Glomerular visceral epithelial cell (primary cell): ENCODE results near the gene PARPBP.
A peak's percentile ranks its signal among the peaks of the same experiment; 100 is the strongest.
"Not testable (repeated sequence)": the region's sequence is repeated elsewhere in the genome, so short reads cannot be mapped to it uniquely, and the experiment has no call there.

Experiments
- DNase-seq: peaks from one replicate; pipeline ENCODE4 v3.0.0-alpha.2; 2016; ENCODE audit errors: extremely low spot score

The PARPBP gene, protein sequence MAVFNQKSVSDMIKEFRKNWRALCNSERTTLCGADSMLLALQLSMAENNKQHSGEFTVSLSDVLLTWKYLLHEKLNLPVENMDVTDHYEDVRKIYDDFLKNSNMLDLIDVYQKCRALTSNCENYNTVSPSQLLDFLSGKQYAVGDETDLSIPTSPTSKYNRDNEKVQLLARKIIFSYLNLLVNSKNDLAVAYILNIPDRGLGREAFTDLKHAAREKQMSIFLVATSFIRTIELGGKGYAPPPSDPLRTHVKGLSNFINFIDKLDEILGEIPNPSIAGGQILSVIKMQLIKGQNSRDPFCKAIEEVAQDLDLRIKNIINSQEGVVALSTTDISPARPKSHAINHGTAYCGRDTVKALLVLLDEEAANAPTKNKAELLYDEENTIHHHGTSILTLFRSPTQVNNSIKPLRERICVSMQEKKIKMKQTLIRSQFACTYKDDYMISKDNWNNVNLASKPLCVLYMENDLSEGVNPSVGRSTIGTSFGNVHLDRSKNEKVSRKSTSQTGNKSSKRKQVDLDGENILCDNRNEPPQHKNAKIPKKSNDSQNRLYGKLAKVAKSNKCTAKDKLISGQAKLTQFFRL

DNA sequence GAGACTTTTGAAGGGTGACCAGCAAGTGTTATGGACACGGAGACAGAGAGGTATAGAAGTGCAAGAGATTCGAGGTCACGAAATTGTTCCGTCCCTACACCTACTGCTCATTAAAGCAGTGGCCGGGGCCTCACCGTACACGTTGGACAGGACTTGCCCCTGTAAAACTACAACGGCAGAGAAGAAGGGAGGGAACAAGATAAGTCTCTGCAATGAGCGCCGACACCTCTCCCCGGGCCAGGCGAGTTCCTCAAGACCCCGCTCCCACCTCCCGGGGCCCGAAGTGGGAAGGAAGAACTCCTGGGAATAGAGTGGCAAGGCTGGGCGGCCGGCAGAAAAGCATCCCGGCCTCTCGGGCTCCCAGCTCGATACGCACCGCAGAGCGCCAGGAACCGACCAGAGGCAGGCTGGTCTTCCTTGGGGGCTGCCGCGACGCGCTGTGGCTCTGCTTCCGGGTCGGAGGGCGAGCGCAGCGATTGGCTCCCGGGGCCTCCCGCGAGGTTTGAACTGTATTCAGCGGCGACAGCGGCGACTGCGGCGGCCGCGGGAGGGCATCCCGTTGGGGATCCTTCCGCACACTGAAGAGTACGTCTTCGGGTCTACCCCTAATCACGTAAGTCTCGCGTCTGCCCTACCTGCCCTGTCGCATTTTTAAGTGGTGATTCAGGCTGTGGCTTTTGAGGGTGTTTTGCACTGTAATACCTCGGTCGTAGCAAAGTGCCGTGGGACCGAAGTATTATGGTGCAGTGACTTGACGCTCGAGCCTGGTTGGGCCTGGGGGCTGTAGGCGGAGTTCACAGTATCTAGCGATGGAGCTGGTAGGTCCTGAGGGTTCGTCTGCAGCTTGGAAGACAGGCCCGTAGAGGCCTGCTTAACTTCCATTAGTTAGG is at the start of gene PARPBP, which contains the start of gene NUP37:
Gene PARPBP (plus strand): TSS at position 510 of the 890 bp plus-strand sequence. CDS start 3,706 bp downstream, outside the sequence.
Gene NUP37 (minus strand): TSS at position 441 of the 890 bp plus-strand sequence. CDS start 1,596 bp downstream, outside the sequence.
- peak; percentile 88 for DNase-seq

DNA sequence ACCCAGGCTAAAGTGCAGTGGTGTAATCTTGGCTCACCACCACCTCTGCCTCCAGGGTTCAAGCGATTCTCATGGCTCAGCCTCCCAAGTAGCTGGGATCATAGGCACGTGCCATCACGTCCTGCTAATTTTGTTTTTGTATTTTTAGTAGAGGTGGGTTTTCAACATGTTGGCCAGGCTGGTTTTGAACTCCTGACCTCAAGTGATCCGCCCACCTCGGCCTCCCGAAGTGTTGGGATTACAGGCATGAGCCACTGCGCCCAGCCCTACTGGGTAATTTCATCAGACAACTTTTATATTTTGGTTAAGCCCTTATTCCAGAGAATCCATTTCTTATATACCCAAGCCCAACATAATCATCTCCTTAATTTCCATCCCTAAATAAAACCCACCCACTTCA is 47.9 kb upstream of the PARPBP start:
- not testable (repeated sequence) for DNase-seq

DNA sequence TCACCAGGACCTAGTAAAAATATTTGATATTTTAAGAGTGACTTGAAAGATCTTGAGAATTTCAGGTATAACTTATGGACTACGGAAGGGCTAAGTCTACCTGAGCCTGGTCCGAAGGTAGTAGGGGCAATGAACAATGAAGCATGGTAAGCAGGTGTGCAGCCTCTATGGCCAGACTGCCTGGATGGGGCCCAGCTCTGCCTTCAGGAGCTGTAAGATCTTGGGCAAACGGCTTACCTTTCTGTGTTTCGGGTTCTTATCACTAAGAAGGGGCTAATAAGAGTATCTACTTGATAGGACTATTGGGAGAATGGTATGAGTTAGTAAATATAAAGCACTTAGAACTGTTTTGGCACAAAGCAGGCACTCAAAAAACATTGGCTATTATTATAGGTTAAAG is 39.1 kb upstream of the PARPBP start:
- DNase-seq, result no peak

DNA sequence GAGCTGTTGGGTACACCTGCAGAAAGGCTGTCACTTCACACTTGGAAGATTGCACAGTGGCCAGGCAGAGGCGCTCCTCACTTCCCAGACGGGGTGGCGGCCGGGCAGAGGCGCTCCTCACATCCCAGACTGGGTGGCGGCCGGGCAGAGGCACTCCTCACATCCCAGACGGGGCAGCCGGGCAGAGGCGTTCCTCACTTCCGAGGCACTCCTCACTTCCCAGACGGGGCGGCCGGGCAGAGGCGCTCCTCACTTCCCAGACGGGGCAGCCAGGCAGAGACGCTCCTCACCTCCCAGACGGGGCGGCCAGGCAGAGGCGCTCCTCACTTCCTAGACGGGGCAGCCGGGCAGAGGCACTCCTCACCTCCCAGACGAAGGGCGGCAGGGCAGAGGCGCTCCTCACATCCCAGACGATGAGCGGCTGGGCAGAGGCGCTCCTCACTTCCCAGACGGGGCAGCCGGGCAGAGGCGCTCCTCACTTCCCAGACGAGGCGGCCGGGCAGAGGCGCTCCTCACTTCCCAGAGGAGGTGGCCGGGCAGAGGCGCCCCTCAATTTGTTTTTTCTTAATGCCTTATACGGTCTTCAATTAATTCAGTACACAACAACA is 30.7 kb upstream of the PARPBP start:
- not testable (repeated sequence) for DNase-seq

DNA sequence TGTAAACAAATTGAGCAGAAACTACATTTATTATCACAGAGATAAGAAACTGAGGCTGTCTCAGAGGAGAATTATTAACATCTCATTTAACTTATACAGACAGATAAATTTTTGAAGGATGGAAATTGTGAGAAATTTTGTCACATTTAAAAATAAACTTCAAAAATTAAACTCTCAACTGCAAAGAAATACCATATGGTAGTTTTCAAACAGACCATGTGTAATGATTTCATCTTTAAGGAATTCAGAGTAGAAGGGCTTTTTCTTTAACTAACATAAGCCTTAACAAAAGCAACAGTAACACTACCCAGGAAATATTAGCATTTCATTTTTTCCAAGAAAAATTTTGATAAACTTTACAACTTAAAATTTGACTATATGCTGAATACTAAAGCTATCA is 26.7 kb upstream of the PARPBP start:
- DNase-seq, result no peak

DNA sequence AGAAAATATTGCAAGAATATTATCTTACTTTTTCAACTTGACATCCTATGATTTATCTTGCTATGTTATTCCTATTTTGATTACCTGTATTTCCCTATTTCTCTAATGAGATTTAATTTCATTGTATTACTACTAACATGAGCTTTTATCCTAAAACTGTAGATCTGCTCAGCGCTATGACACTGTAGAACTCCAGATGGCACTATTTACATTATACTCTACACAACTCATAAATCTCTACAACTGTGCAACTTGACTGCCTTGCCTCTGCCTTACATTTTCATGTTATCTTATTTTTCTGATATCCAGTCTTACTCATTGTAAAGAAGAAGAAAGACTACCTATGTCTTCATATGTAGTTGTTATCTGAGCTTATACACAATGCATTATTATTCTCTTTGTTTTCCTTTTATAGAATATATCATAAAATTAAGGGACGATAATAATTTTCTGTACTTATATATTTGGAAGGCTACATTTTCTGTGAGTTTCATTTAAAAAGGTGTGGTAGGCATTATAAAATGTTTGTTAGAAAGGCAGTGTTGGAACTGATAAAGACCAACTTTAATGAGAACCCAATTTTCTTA is 24.2 kb upstream of the PARPBP start:
- peak; percentile 15 for DNase-seq

DNA sequence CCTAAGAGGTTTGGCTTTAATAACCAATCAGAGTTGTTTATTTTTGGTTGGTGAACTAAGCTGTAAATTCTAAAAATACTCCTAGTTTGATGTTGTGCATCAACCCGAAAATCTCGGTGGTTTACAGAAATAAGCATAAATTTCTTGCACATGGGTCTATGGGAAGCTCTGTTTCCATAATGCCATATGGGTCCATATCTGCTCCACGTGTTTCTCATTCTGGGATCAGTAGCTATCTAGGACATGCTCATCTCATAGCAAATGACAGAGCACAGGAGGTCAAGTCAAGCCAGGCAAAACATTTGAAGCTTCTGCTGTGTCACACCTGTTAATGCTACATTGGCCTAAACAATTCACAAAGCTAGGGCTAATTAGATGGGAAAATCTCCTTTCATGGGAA is 23.1 kb upstream of the PARPBP start:
- no peak for DNase-seq

DNA sequence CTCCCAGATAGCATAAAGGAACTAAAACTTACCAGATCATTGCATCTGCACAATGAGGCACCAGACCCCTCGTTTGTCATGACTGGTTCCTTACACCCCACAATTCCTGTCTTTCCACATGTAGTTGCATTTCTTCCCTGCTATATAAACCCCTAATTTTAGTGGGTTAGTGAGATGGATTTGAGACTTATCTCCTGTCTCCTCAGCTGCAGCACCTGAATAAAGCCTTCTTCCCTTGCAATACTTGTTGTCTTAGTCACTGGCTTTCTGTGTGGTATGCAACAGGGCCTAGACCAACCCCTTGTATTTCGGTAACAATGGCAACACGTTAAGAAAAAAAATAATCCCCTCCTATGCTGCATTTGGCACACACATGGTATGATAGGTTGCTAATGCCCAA is 13.1 kb upstream of the PARPBP start:
- no peak for DNase-seq

DNA sequence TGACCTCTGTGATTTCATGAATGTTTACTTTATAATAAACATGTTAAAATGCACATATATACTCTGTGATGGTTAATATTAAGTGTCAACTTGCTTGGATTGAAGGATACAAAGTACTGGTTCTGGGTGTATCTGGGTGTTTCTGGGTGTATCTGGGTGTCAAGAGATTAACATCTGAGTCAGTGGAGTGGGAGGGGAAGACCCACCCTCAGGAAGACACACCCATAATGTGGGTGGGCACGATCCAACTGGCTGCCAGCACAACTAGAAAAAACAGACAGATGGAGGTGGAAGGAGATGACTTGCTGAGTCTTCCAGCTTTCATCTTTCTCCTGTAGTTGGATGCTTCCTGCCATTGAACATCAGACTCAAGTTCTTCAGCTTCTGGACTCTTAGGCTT is 12.0 kb upstream of the PARPBP start:
- no peak for DNase-seq

DNA sequence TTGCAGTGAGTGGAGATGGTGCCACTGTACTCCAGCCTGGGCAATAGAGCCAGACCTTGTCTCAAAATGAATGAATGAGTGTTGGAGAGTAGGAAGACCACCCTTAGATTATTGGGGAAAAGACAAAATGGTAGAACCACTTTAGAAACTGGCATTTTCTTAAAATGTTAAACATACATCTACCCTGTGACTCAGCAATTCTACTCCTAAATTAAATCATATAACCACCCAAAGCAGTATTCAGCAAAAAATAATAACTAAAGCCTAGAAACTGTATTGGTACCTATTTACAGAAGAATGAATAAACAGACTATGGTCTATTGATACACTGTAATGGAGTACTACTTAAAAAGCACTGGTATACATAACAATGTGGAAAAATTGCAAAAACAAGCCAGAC is 9.2 kb upstream of the PARPBP start:
- DNase-seq, result no peak

DNA sequence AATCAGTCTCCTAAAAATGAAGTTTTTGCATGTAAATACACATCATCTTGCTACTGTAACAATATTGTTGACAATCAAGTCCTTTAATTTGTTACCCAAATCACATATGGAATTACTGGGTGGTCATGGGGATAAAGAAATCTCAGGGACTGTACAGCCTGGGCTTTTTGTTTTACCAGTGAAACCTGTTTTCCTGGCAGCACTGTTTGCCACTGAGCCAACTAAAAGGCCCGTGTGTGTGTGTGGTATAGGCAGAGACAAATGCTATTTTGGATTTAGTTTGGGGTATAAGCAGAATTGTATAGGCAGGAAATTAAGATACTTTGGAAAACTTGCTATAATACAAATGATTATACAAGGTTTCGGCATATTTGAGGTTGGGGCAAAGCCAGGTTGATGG is 5.8 kb upstream of the PARPBP start:
- DNase-seq, result no peak

DNA sequence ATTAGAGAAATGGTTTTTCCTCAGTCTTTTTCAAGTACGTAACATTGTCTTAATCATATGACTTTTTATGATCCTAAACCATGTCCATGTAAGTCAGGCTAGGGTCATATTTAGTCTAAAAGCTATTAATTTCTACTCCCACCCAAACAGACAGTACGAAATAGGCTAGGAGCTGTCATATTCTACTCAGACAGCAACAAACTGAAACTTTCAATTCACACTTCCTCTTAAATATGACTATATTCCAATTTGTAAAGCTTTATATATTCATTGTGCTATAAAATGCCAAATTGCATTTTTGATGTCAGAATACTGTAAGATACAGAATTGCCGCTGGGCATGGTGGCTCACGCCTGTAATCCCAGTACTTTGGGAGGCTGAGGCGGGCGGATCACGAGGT is 3.6 kb upstream of the PARPBP start:
- no peak for DNase-seq

DNA sequence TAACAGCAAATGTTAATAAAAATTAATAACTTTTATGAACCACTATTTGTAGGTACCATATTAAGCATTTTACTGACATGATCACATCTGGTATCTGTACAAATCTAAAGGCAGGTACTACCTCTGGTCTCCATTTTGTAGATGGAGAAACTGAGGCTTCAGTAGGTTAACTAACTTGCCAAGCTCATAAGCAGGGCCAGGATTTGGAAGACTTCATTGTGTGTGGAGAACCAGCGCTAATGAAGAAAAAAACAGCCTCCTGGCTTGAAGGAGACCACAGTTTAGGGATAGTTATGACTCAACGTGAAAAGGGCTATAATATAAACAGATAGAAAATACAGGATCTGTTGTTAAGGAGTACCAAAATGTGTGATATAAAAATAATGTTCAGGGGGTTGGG is 1.1 kb upstream of the PARPBP start:
- DNase-seq, result no peak

DNA sequence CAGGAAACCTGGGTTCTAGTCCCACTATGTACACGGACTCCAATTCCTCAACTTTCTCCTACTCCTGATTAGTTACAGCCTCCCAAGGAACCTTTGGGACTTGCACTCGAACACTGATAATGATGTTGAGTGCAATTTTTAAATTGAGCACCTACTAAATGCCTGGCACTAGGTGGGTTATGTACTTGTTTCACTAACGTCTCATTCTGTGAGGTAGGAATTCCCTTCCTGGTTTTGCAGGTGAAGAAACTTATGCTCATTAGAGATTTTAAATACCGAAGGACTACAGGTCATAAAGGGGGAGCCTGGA is 536 bp downstream of the PARPBP start:
- no peak for DNase-seq

DNA sequence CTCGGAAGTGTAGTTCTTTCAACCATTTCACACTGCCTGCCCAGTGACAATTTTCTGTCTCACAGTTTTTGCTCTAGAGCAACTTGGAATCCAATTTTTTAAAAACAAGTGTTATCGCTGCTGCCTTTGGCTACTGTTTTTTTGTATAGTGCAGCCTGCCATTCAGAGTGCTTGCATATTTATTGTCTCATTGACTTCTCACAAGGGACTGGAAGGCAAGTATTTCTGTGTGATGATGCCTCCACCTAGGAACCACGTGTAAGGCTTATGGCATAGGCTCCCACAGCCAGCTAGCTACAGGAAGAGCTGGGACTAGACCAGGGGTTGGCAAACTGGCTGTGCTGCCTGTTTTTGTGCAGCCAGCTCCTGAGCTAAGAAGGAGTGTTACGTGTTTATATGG is 903 bp downstream of the PARPBP start:
- peak; percentile 33 for DNase-seq

DNA sequence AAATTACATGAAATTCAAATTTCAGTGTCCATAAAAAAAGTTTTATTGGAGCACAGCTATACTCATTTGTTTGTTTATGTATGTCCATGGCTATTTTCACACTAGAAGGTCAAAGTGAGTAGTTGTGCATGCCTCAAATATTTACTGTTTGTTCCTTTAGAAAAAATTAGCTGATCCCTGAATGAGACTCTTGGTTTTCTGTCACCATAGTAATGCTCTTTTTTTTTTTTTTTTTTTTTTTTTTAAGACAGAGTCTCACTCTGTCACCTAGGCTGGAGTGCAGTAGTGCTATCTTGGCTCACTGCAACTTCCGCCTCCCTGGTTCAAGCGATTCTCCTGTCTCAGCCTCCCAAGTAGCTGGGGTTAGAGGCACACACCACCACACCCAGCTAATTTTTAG is 1.3 kb downstream of the PARPBP start:
- DNase-seq, result not testable (repeated sequence)

DNA sequence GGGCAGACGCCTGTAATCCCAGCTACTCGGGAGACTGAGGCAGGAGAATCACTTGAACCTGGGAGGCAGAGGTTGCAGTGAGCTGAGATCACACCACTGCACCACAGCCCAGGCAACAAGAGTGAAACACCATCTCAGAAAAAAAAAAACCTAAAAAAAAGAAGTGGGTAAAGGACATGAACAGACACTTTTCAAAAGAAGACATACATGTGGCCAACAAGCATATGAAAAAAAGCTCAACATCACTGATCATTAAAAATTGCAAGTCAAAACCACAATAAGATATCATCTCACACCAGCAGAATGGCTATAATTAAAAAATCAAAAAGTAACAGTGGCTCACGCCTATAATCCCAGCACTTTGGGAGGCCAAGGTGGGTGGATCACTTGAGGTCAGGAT is 10.7 kb downstream of the PARPBP start:
- DNase-seq, result not testable (repeated sequence)

DNA sequence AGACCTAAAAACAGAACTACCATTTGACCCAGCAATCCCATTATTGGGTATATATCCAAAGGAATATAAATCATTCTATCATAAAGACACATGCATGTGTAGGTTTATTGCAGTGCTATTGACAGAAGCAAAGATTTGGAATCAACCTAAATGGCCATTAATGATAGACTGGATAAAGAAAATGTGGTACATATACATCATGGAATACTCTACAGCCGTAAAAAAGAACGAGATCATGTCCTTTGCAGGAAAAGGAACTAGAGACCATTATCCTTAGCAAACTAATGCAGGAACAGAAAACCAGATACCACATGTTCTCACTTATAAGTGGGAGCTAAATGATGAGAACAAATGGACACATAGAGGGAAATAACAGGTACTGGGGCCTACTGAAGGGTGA is 11.5 kb downstream of the PARPBP start:
- DNase-seq, result not testable (repeated sequence)

DNA sequence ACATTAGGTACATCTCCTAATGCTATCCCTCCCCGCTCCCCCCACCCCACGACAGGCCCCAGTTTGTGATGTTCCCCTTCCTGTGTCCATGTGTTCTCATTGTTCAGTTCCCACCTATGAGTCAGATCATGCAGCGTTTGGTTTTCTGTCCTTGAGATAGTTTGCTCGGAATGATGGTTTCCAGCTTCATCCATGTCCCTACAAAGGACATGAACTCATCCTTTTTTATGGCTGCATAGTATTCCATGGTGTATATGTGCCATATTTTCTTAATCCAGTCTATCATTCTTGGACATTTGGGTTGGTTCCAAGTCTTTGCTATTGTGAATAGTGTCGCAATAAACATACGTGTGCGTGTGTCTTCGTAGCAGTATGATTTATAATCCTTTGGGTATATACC is 17.6 kb downstream of the PARPBP start:
- not testable (repeated sequence) for DNase-seq

DNA sequence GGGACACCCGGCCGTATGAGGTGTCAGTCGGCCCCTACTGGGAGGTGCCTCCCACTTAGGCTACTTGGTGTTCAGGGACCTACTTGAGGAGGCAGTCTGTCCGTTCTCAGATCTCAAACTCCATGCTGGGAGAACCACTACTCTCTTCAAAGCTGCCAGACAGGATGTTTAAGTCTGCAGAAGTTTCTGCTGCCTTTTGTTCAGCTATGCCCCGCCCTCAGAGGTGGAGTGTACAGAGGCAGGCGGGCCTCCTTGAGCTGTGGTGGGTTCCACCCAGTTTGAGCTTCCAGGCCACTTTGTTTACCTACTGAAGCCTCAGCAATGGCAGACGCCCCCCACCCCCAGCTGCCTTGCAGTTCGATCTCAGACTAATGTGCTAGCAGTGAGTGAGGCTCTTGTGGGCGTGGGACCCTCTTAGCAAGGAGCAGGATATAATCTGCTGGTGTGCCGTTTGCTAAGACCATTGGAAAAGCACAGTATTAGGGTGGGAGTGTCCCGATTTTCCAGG is 22.9 kb downstream of the PARPBP start:
- DNase-seq, result not testable (repeated sequence)

DNA sequence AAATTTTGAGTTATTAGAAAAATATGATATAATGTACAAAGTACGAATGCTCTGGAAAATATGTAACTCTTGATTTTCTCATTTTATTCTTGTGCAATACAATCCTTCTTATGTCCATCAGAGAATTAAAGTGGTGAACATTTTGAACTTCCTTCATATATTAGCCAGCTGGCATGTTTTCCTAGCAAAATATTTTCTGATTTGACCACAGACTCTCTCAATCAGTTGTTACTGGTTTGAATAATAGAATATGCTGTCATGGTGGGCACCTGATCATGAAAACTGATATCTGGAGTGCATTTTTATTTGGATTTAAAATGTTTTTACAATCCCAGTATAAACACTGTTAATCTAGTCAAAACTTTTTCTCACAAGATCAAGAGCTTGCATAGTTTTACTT is 24.2 kb downstream of the PARPBP start:
- no peak for DNase-seq
